Endometrial microvascular endothelial cells (primary cell): ENCODE results near the gene CDK2. TPM values are rescaled to one million over a fixed set of nuclear protein-coding genes. Genes with fewer than 3 reads are reported as not detected.
"Not testable (repeated sequence)": the region's sequence is repeated elsewhere in the genome, so short reads cannot be mapped to it uniquely, and the experiment has no call there.

Experiments used
- in situ Hi-C: cut with HindIII; loops from 2 replicates; pipeline ENCODE4 v1.10.0; 2017; ENCODE audit warnings: low sequenced_read_pairs, low pct_unique_long_range_greater_than_20kb; ENCODE audit errors: inconsistent ontology term
- total RNA-seq: library from RNA; depleted of rRNA; stranded (reverse); fragments of >200 nt; gene quantifications from one replicate; pipeline ENCODE4 v1.2.3, GENCODE V29; 2015; ENCODE audit errors: inconsistent ontology term

CDK2 gene
- total RNA-seq, 1 donor from 2014 or later: 61.3 TPM

DNA sequence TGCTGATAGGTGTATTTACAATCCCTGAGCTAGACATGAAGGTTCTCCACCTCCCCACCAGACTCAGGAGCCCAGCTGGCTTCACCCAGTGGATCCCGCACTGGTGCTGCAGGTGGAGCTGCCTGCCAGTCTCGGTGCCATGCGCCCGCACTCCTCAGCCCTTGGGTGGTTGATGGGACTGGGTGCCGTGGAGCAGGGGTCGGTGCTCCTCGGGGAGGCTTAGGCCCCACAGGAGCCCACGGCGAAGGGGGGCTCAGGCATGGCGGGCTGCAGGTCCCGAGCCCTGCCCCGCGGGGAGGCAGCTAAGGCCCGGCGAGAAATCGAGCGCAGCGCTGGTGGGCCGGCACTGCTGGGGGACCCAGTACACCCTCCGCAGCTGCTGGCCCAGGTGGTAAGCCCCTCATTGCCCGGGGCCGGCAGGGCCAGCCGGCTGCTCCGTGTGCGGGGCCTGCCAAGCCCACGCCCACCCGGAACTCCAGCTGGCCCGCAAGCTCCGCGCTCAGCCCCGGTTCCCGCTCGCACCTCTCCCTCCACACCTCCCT is 33.4 kb downstream of the CDK2 start:
- in situ Hi-C loops: not testable (repeated sequence)

DNA sequence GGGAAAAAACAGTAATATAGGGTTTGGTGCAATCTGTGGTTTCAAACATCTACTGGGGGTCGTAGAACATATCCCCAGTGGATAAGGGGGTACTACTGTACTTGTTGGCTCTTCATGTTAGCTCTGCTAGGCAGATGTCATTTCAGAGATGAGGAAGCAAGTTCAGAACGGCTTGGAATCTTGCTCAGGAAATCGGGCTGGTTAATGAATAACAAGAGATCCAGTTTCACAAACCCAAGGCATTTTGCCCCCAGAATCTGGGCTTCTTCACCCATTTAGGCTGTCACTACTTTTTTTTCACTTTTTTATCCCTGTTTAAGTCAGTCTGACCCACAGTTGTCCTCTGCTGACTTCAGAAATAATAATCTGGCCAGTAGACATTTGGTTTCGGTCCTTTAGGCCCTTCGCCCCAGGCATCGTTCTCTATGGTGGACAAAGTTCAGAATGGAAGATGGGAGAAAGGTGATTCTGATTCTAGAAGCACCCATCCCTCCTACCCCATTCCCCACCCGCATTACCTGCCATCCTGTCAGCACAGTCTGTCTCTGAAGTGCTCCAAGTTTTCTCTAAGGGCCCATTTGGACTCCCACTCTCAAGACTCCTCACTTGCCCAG is 35.0 kb downstream of the CDK2 start:
- in situ Hi-C loops: no loop called here

DNA sequence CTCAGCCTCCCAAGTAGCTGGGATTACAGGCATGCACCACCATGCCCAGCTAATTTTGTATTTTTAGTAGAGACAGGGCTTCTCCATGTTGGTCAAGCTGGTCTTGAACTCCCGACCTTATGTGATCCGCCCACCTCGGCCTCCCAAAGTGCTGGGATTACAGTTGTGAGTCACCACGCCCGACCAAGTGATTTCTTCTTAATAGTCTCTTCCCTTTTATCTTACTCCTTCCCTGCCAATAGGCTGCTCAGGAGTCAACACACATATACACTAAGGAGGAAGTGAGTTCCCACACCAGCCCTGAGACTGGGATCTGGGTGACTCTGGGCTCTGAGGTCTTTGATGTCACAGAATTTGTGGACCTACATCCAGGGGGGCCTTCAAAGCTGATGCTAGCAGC is 36.7 kb downstream of the CDK2 start:
- in situ Hi-C loops: not testable (repeated sequence)

DNA sequence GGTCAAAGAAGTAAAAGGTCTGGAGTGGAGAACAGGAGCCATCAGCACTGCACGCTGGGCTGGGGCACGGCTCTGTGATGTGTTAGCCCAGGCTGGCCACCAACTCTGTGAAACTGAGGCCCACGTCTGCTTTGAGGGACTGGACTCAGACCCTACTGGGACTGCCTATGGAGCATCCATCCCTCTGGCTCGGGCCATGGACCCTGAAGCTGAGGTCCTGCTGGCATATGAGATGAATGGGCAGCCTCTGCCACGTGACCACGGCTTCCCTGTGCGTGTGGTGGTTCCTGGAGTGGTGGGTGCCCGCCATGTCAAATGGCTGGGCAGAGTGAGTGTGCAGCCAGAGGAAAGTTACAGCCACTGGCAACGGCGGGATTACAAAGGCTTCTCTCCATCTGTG is 37.6 kb downstream of the CDK2 start:
- in situ Hi-C loops: no loop called here

DNA sequence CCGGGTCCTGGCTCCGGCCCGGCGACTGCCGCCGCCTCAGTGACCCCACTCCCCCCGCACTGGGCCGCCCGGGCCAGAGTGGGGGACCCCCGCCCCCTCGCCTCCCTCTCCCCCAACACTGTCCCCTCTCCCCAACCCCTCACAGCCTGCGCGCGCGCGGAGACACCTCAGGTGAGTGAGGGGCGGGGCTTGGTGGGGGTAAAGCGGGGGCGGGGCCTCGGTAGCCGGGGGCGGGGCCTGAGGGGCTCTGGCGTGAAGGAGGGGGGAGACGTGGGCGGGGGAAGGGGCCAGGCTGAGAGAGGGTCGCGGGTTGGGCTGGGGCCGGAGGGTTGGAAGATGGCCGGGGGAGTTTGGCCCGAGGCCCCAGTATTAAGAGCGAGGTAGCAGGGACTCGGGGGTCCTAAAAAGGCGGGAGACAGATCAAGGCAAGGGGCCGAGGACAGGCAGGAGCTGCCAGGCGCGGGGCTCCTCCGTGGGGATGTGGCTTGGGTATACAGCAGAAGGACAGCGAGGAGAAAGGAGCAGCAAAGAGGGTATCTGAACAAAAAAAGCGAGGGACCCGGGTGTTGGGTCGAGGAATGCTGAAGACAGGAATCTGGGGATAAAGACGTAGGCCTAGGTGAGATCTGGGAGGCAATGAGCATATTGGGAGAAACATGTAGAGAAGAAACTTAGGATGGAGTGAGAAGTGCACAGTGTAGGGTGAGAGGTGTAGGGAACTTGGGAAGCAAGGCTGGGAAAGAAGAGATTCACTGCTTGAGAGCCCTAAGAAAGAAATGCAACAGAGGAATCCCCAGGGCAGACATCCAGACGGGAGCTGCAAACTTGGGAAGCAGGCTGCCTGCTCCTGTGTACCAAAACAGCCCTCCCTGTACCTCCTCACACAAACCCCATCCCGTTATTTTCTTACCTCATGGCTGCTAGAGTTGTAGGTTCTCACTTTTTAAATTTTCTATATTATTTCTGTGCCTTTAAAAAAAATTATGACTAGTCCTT is 41.2 kb downstream of the CDK2 start:
- in situ Hi-C loops: no loop called here

DNA sequence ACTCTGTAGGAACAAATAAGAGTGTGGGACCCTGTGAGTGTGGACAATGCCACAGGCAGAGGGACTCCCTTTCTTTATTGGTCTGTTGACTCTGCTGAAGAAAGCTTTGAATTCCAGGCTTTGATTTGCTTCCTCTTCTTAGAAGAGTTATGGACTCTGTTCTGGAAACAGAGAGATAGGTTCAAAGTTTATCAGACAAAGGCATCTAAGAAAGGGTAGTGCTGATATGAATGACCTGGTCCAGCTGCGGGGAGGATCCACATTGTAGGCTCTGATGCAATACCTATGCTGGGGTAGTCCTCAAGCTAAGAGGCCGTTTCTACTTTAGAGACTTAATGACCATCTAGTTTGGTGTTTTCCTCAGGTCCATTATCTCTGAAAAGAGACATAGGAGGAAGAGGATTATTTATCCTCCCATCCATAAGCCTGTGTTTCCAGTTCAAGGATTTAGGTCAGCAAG is 43.5 kb downstream of the CDK2 start:
- in situ Hi-C loops: no loop called here

DNA sequence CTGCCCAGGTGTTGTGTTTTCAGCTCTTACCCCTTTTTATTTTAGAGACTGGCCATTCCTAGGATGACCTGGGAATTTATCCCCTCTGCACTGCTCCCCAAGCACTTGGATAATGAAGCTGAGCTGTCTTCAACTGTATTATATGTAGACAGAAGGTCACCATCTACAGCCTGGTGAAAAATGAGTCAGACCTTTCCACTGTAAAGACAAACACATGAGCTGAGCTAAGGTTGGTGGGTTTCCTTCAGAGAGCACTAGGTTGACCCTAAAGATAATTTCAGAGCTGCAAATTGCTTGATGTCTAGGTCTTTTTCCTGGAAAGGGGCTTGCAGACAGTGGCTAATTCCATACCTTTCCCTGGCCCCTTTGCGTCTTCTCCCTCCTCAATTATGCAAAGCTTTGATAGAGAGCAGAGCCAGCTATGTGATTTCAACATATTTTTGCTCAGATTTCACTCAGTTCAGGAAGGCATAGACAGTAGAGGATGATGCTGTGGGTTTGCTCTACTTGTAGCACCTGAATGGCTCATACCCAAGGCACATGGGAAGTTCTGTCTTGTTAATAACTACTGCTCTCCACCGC is 45.0 kb downstream of the CDK2 start:
- in situ Hi-C loops: no loop called here

DNA sequence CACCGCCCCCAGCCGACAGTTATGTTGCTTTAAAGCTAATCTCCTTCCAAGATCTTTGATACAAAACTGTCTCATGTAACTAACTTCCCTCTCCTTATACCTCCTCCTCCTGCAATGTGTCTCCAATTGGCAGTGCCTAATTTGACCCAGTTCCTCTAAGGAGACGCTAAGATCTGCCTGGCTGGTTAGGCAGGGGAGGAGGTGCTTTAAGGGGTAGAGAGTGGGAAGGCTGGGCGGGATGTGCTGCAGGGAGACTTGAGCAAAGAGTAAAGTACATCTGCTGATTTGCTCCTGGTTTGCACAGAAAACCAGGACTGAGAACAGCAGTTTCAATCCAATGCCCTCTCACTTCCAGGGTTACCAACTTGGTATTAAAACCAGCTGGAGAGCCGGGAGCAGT is 46.9 kb downstream of the CDK2 start:
- in situ Hi-C loops: no loop called here

DNA sequence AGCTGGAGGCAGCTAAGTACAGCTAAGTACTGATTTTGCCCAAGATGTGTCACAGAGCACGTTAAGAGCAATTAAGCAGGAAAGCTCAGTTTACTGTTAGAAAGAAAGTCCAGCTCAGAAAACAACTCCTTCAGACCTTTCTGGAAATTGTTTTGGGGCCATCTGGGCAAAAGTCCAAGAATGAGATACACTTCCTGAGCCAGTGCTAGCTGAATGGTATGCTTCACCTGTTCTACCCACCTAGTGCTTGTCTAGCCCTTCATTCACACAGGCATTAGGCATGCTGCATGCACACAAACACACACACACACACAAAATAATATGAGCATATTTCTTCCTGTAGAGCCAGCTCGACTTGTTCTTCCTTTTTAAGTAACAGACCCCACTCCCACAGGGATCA is 47.6 kb downstream of the CDK2 start:
- in situ Hi-C loops: no loop called here

DNA sequence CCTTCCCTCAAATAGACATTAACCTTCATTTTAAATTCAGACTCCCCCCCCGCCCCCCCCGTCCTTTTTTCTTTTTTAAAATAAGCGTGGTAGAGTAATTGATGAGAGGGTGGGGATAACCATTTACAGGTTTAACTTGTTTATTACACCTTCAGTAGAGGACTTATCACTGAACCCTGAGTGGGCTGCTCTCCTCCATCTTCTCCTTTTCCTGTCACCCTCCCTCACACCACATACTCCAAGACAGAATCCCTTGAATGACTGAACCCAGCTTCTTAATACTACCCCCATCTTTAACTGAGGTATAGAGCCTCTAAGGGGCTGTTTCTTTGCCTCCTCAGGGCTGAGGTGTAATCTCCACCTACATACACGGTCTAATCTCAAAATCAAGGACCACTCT is 50.6 kb downstream of the CDK2 start:
- in situ Hi-C loops: no loop called here

DNA sequence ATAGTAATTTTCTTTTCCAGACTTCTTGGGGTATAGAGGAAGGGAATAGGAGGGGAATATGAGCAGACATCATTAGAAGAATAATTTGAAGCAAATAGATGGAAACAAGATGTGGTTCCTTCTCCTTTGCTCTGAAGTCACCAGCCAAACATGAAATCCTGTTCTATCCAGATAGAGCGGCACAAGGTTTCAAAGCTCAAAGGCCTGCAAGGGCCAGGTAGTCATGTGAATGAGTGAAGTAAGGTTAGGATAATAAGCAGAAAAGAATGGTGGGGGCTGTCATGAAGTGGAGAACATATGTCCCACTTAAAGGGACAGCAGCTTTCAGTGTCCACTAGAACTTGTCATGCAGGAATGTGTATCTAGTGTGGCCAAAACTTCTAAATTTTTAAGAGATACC is 51.7 kb downstream of the CDK2 start:
- in situ Hi-C loops: no loop called here

DNA sequence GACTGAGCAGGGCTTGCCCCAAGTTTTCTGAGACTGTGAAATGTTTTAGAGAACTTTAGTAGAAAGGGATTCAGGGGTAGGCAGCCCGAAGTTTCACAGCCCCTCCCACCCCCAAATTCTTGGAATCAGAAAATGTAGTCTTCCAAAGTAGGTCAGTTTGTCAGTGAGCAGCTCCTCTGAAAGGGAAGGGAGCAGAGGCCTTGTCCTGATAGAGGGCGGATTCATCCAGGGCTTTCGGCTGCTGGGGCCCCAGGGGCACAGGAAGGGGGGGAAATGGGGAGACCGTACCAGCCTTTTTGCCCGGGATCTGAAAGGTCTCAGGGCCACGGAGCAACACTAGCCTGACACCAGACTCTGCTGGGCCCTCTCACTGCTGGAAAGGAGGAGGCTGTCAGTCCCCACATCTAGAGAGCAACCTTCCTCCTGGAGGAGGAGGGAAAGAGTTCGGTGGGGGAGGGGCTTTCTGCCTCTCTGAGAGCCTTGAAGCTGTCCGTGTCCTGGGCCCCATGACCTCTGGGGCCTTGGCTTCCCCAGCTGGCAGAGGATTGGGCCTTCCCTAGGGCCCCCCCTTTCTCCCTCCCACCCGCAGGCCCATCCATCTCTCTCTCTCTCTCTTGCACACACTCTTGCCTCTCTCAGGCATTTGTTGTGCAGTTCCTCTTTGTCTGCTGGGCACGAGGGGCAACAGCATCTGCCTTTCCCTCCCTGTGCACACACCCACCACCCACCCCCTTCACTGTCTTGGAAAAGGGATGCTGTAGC is 54.0 kb downstream of the CDK2 start, which contains the start of gene IKZF4:
TSS of gene IKZF4 (plus strand) at position 621 of the 762 bp plus-strand sequence. CDS start 451 bp downstream, outside the sequence.
- in situ Hi-C loops: no loop called here

DNA sequence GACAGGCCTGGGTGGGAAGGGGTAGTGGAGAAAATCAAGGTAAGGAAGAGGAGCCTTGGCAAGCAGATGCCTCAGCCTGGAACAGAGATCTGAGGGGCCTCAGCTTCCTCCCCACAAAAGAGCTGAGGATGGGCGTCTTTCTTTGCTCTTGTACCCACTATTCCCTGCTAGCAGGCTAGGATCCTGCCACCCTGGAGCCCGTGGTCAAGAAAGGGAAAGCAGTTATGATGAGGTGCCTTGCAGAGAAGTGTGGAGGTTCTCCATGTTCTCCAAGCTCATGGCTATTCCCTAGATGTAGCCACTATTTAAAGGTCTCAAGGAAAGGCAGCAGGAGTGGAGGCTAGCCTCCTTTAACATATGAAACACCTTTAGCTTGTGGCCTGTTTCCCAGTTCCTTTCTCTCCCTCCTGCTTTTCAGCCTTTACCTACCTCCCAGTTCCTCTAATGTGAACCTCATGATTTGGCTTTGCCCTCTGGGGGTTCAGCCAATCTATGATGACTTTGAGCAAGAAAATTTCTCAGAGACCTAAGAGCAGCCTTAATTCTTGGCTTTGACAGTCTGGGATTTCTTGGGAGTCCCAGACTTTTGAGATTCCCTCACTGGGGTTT is 55.4 kb downstream of the CDK2 start:
- in situ Hi-C loops: no loop called here

Other genes starting within 250 kb of the CDK2 start
- not detected for gene RDH5, start 246.4 kb upstream of the CDK2 start, total RNA-seq
- gene CD63, start 237.8 kb upstream of the CDK2 start, total RNA-seq: 847 TPM
- gene GDF11, start 223.7 kb upstream of the CDK2 start, total RNA-seq: 5.5 TPM
- 85.2 TPM for gene SARNP, start 149.1 kb upstream of the CDK2 start, total RNA-seq
- 44.0 TPM for gene ORMDL2, start 148.8 kb upstream of the CDK2 start, total RNA-seq
- 37.7 TPM for gene DNAJC14, start 137.2 kb upstream of the CDK2 start, total RNA-seq
- 6.0 TPM for gene MMP19, start 123.9 kb upstream of the CDK2 start, total RNA-seq
- 29.1 TPM for gene PYM1, start 38.9 kb upstream of the CDK2 start, total RNA-seq
- 82.4 TPM for gene DGKA, start 35.7 kb upstream of the CDK2 start, total RNA-seq
- gene PMEL, start 788 bp upstream of the CDK2 start, total RNA-seq: not detected
- 53.3 TPM for gene RAB5B, start 7.2 kb downstream of the CDK2 start, total RNA-seq
- gene SUOX, start 30.4 kb downstream of the CDK2 start, total RNA-seq: 22.4 TPM
- gene IKZF4, start 54.2 kb downstream of the CDK2 start, total RNA-seq: 1.0 TPM
- gene RPS26, start 75.1 kb downstream of the CDK2 start, total RNA-seq: 1,767 TPM
- not detected for gene ERBB3, start 113.3 kb downstream of the CDK2 start, total RNA-seq
- 226 TPM for gene PA2G4, start 137.7 kb downstream of the CDK2 start, total RNA-seq
- gene RPL41, start 149.8 kb downstream of the CDK2 start, total RNA-seq: 2,640 TPM
- 3.0 TPM for gene ZC3H10, start 151.4 kb downstream of the CDK2 start, total RNA-seq
- 193 TPM for gene ESYT1, start 161.4 kb downstream of the CDK2 start, total RNA-seq
- 121 TPM for gene MYL6B, start 185.8 kb downstream of the CDK2 start, total RNA-seq
- gene MYL6, start 191.5 kb downstream of the CDK2 start, total RNA-seq: 2,953 TPM
- gene SMARCC2, start 222.7 kb downstream of the CDK2 start, total RNA-seq: 43.6 TPM